HG03460 (cell line): ENCODE data around the gene C18orf63.
"Not testable (repeated sequence)": the region's sequence is repeated elsewhere in the genome, so short reads cannot be mapped to it uniquely, and the experiment has no call there.

Experiments
- ATAC-seq: cut with Tn5 transposase; IDR thresholded peaks from one replicate; pipeline ENCODE4 v1.9.1; 2021; ENCODE audit not compliant: unreplicated experiment

C18orf63 gene

DNA sequence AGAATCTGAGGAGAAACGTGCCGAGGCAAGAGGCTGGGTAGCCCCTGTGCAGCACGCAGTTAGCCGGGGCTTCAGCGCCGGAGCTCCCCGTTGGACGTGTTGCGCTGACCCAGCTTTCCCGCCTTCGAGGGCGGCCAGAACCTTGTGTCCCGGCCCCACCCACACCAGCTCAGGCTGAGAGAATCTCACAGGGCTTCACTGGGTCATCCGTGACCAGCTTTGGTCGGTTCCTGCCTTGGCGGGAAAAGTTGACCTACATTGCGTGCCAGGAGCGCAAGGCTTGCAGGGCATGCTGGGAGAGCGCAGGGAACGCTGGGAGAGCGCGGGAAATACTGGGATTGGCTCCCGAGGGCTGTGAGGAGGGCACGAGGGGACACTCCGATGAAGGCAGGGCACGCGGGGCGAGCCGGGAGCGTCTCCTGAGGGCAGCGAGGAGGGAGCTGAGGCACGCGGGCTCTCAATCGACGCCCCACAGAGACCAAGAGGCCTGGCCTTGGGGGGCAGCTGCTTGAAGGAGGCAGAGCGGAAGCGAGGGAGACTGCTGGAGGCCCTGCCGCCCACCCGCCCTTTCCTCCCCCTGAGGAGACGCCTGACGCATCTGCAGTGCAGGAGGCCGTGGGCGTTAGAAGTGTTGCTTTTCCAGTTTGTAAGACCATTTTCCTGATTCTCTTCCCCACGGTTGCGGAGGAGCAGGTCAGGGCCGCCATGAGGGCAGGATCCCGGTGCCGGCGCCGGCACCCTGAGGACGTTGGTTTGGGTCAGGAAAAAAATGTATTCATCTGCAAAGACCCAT, at the start of gene C18orf63:
Gene C18orf63 (plus strand): TSS at position 376 of the 793 bp plus-strand sequence. CDS start 2,027 bp downstream, outside the sequence.
- no peak for ATAC-seq

DNA sequence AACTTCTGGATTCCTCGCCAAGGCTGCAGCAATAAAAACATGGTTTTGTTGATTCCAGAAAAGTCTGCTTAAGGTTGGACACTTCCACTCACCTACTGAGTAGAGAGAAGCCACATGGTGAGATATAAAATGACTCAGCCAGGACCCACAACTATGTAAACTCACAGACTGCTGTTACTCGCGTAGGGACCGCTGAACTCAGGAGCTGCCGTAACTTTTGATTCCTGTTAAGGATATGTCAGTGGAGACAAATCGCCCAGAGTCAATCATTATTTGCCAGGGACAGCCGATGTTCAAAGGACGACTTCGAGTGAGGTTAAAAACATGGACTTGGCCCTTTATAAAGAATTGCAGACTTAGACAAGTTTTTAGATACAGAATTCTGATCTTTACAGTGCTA, 49.5 kb upstream of the C18orf63 start:
- ATAC-seq = no peak

DNA sequence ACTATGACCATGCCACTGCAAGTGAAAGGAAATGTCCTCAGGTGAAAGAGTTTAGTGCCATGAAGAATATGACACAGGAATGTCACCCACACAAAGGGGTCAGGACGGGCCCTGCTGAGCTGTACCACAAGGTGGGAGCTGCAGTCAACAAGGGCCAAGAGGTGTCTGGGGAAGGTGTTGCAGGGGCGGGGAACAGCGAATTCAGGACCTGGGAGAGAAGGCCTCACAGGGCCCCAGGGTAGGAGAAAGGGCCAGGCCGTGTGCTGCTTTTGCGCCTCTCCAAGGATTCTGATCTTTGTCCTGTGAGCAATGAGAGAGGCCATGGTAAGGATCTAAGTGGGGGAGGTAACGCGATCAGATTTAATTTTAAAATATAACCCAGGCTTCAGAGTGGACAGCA, 47.5 kb upstream of the C18orf63 start:
- no peak for ATAC-seq

DNA sequence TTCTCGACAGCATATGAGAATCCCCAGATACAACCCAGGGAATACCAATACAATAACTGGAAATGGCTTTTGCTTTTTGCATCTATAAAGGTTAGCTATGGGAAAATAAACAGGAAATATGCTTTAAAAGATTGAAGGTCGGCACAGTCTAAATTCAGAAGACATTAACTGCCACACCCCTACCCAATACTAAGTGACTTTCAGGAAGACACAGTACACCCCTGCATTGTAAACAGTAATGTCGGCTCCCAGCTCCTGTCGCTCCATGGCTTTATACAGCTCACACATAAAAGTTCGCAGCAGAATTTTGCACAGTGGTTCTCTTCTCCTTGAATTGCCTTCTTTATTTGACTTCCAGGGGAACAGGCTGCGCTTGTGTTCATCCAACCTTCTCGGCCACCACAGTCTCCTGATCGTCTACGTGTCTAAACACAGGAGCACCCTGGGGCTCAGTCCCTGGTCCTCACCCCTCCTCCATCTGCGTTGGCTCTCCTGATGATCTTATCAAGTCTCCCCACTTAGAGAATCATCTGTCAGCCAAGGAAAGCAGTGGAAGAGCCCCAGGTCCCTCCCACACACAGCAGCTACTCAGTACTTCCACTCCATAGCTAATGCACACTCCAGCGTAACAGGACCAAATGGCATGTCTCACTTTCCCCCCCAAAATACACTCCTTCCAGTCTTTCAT, 46.6 kb upstream of the C18orf63 start:
- no peak for ATAC-seq

DNA sequence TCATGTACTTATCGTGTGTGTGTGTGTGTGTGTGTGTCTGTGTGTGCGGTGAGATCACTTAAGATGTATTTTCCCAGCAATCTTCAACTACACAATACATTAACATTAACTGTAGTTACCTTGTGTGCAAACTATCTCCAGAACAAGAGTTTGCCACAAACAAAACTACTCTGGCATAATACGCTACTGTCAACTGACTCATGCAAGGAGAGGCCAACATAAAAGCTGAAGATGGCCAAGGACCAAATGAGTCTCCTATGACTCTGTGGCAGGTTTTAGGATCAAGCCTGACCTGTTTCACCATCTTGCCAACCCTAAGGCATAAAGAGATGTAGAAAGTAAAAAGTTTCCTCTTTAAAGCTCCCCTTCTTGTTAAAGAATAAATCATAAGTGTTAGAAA, 44.0 kb upstream of the C18orf63 start:
- no peak for ATAC-seq

DNA sequence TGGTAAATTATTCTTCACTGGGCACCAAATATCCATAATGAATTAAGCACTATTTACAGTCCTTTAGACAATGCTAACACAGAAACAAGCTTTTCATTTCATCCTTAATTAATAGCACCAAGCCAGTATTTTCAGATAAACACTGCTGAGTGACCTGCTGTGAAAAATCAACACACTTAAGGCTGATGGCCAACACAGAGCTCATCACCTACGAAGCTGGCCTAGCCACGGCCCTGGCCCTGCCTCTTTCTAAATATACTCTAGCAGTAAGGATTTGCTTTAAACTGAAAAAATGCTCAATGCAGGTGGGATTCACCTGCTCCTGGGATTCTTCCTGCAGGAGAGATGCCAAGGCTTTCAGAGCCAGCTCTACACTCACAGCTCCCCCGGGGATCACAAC, 42.2 kb upstream of the C18orf63 start:
- ATAC-seq = no peak

DNA sequence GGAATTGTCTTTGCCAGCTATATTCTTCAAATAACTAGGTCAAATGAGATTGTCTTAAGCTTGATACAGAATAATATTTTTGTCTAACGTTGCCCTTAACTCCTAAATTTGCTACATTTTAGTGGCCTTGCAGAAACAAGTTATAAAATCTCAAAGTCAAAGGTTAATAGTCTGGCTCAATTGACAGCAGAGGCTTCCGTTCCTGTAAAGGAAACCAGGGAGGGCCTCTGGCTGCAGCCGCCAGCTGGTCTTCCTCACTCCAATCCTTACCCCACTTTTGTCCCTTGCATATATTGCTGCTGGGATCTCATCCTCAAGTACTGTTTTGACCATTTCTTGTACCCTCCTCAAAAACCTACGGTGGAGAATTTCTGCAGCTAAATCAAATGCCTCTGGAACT, 40.9 kb upstream of the C18orf63 start:
- ATAC-seq = no peak

DNA sequence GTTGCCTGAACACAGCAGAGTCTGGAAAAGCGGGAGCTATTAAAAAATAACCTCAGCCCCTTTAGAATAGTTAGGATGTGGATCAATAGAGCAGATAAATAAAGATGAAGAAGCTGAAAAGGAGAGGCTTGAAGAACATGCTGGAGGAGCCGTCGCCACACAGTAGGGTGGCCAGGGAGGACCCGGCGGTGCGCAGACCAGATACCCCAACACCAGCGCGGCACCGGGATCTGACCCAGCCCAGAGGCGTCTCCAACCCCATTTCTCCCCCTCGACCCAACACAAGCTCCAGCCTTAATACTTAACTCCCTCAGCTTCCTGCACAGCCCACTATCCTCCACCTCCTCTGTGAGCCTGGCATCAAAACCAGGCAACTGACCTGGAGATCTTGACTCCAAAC, 39.9 kb upstream of the C18orf63 start:
- ATAC-seq = no peak

DNA sequence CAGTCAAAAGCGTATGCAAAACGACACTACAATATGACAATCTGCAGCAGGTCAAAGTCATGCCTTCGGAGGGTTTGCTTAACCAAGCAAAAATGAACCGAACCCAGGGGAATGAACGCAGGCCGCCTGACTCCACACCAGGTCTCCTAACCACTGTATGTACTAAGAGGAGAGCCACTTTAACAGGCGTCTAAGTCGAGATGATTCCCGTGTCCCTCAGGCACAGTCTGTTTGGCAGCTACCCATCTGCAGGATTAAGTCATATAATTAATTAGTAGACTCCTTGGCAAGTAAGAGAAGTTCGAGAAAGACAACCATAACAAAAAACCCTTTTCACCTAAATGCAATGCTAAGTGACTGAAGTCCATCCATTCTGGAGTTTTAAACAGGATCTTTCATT, 39.0 kb upstream of the C18orf63 start:
- ATAC-seq = no peak

DNA sequence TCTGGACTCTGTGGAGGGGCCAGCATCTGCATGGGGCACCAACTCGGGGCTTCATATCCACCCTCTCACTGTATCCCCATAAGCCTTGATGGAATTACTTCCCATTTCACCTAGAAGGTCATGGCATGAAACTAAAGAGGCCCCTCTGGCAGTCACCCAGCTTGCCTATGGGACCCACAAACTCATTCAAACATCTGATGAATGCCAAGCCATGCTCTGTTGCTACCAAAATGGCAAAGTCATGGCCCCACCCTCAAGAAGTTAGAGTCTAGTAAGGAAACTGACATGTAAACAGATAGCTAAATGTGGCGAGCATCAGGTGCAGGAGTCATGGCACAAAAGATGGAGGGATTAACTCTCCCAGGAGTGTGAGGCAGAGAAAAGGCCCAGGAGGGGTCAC, 38.3 kb upstream of the C18orf63 start:
- ATAC-seq = no peak

DNA sequence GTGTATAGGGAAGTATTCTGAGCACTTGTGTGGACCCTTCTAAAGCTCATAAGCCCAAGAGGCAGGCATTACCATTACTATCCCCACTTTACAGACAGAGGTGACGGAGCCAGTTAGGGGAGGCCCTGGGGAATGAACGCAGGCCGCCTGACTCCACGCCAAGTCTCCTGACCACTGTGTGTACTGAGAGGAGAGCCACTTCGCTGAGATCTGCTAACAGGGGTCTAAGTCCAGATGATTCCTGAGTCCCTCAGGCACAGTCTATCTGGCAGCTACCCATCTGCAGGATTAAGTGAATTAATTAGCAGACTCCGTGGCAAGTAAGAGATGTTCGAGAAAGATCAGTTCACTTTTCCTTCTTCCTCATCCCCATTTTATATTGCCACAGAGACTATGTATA, 37.6 kb upstream of the C18orf63 start:
- ATAC-seq = no peak

DNA sequence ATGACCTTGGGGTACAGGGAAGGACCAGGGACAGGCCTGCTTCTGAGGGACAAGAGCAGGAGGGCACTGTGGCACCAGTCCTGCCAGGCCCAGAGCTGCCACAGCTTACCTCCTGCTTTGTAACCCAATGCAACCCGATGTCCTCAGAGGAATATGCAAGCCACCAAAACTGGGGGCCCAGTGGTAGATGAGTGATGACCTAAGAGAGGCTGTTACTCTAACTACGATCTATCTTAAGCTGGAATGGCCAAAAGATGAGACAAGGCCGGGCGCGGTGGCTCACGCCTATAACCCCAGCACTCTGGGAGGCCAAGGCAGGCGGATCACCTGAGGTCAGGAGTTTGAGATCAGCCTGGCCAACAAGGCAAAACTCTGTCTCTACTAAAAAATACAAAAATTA, 36.7 kb upstream of the C18orf63 start:
- no peak for ATAC-seq

DNA sequence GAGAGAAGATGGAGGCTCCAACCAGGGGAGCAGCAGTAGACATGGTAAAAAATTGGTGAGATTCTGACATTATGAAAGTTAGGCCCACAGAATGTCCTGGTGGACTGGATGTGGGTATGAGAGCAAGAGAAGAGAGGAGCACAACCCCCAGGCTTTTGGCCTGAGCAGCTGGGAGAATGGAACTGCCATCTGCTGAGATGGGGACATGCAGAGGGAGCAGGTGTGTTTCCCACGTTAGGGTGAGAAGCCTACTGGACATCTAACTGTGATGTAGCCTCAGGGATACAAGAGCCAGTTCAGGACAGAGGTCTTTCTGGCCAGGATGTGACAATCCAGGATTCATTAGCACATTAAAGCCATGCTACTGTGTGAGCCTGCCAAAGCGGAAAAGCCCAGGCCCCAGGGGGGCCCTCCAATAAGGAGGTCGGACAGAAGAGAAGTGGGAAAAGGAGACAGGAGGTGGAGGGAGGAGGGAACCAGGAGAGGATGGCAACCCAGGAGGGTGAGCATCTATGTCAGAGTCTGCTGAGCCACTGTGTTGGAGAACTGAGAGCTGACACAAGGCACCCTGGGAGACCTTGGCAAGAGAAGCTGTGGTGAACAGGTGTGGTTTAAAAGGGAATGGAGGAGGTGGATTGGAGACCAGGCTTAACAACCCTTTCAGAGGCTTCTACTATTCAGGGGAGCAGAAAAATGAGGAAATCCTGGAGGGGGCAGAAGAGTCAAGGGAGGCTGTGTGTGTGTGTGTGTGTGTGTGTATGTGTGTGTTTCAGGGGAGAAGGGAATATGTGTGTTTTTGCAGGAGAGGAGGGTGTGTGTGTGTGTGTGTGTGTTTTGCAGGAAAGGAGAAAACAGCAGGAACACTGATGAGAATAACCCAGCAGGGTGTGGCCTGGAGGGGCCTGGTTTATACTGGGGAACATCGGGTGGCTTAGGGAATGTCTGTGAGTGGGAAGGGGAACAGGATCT, 34.3 kb upstream of the C18orf63 start:
- no peak for ATAC-seq

DNA sequence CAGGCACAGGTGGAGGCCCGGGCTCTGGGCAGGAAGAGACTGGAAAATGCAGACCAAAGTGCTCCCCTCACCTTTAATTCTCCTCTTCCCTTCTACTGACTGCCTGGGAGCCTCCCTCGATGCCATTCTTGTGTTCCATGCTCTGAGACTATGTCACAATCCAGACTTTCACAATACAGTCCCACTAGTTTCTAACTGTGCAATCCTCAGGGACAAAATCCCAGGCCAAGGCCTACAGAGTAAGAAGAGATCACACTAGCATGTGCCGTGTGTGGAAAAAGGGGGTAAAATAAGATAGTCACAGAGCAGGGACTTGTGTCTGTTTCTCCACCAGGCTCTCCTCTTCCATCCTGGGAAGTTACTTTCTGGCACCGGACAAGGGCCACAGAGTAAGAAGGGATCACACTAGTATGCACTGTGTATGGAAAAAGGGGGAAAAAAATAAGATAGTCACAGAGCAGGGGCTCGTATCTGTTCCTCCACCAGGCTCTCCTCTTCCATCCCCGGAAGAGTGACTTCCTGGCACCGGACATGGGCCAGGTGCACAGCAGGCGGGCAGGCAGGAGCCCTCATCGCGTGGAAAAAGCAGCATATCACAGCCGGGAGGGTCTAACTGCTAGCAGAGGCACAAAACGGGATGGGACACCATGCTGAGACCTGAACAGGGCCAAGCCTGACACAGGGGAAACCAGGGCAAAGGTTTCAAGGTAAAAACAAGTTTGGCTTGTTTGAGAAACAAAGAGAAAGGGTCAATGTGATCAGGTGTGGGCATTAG, 33.5 kb upstream of the C18orf63 start:
- no peak for ATAC-seq

DNA sequence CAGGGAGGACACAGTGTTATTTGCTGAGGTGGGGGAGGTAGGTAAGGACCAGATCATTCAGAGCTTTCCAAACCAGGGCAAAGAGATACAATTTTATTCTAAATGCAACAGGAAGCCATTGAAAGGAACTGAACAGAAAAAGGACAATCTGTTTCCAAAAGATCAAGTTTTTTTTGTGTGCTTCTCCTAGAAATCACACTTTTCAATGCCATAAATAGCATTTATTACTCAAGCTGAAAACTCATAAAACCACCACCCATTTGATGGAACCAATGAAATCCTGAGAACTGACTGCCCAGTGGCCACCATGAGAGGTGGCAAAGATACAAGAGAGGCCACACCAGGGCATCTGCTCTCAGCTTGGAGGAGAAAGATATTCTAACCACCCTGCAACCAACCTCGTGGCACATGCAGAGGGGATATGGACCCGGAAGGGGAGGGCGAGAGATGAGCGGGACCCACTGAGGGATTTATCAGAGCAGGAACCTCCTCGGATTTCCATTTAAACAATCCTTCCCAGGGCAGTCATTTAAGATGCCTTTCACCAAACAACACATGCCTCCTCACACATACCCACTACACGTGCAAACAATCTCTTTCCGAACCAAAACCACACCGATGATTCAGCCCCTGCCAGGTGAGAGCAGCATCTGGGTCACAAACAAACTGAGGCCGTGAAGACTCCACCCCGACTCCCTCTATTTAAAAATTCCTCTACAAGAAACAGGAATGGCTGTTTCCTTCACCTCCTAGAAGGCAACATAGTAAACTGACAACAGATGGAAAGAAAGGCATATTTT, 32.7 kb upstream of the C18orf63 start:
- no peak for ATAC-seq

DNA sequence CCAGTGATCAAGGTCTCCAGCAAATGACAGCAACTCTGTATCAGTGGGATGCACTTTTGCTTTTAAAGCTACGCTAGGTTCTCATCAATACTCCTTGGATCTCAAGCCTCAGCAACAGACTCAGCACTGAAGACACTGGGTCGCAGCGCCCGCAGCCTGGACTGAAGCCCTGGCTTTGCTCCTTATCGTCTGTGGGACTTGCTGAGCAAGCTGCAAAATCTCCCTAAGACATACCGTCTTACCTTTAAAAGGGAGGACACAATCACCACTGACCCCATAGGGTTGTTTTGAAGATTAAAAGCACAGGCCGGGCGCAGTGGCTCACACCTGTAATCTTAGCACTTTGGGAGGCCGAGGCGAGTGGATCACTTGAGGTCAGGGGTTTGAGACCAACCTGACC, 32.0 kb upstream of the C18orf63 start:
- ATAC-seq = no peak

DNA sequence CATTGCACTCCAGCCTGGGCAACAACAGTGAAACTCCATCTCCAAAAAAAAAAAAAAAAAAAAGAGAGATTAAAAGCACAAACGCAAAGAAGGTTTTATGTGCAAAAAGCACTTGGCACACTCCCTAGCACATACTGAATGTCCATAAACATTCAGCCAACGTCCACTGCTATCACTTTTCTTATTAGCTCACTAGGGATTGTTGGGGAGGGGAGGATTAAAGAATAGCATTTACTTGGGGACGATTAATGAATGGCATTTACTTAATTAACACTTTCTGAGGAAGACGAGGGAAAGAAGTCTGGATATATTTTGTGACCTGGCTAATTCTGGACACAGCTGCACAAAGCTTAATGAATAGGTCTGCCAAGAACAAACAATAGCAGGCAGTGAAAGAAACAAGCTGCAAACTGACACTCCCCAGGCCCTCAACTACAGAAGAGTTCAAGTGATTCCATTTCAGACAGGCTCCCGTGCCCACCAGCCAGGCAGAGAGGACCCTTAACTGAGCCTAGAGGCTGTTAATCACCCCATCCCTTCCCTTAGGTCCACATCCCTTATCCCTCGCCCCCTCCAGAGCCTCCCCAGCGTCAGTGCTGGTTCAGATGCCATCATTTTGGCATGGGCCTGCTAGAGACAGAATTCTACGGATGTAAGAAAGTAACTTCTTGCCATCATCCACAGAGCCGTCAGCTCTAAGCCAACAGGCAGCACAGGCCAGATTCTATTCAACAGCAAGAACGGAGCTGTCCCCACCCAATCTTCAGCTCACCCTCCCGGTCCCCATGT, 31.3 kb upstream of the C18orf63 start:
- ATAC-seq = no peak

DNA sequence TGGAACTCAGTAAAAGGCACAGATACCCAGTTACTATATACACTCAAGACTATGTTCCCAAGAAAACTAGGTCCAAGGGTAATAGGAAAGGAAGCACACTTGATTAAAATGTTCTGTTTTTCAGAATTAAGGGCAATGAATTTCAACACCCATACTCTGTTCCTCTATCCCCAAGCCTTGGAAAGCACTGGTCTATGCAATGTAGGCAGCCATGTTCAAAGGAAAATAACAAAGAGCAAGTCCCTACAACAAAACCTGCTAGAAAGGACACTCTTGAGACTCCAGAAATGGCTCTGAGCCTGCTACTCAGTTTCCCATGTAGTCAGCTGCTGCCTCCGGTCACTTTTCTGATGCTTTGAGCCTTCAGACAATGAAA, 30.7 kb upstream of the C18orf63 start:
- ATAC-seq = no peak

DNA sequence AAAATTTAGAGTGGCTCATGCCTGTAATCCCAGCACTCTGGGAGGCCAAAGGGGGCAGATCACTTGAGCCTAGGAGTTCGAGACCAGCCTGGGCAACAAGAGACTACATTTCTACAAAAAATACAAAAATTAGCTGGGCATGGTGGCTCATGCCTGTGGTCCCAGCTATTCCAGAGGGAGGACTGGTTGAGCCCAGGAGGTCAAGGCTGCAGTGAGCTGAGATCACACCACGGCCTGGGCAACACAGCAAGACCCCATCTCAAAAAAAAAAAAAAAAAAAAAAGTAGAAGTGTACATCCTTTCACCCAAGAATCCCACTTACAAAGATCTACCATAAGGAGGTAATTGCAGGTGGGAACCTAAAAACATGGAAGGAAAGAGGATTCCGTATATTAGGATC, 30.1 kb upstream of the C18orf63 start:
- ATAC-seq = not testable (repeated sequence)
